GM15510 (cell line): ENCODE data around the gene TNFRSF19.

Experiments used
- POLR2A ChIP-seq: IDR thresholded peaks from 3 replicates; pipeline ENCODE4 v1.6.1; 2011; ENCODE audit warnings: borderline replicate concordance; ENCODE audit not compliant: insufficient read length; ENCODE audit errors: extremely low read depth

Gene TNFRSF19

GRCh38 chr13:23687614-23688013 is 117.4 kb downstream of the TNFRSF19 start:
- no peak for TF ChIP-seq POLR2A

- no peak for TF ChIP-seq POLR2A
These were observed 118.1 kb downstream of the TNFRSF19 start for GRCh38 chr13:23688336-23688735.

- no peak for TF ChIP-seq POLR2A
These were observed 120.5 kb downstream of the TNFRSF19 start for GRCh38 chr13:23690668-23691067.

- no peak for TF ChIP-seq POLR2A
These were observed 122.6 kb downstream of the TNFRSF19 start for GRCh38 chr13:23692816-23693215.

GRCh38 chr13:23695196-23695595 is 125.0 kb downstream of the TNFRSF19 start:
- no peak for TF ChIP-seq POLR2A

- no peak for TF ChIP-seq POLR2A
These were observed 125.7 kb downstream of the TNFRSF19 start for GRCh38 chr13:23695711-23696464.

- no peak for TF ChIP-seq POLR2A
These were observed 126.4 kb downstream of the TNFRSF19 start for GRCh38 chr13:23696610-23697009.

- TF ChIP-seq POLR2A: no peak
These were observed 127.6 kb downstream of the TNFRSF19 start for GRCh38 chr13:23697772-23698313.

GRCh38 chr13:23699271-23699670 is 129.1 kb downstream of the TNFRSF19 start:
- no peak for TF ChIP-seq POLR2A

GRCh38 chr13:23701186-23701585 is 131.0 kb downstream of the TNFRSF19 start:
- TF ChIP-seq POLR2A: no peak

- no peak for TF ChIP-seq POLR2A
These were observed 131.4 kb downstream of the TNFRSF19 start for GRCh38 chr13:23701636-23702035.

- TF ChIP-seq POLR2A: no peak
These were observed 133.1 kb downstream of the TNFRSF19 start for GRCh38 chr13:23703246-23703860.

GRCh38 chr13:23705583-23705982 is 135.4 kb downstream of the TNFRSF19 start:
- TF ChIP-seq POLR2A: no peak

- TF ChIP-seq POLR2A: no peak
These were observed 137.5 kb downstream of the TNFRSF19 start for GRCh38 chr13:23707674-23708073.

GRCh38 chr13:23709536-23709935 is 139.3 kb downstream of the TNFRSF19 start:
- TF ChIP-seq POLR2A: no peak

- no peak for TF ChIP-seq POLR2A
These were observed 140.2 kb downstream of the TNFRSF19 start for GRCh38 chr13:23710366-23710765.
